Measurements from ENCODE around the gene TUSC2.

Gene TUSC2

DNA sequence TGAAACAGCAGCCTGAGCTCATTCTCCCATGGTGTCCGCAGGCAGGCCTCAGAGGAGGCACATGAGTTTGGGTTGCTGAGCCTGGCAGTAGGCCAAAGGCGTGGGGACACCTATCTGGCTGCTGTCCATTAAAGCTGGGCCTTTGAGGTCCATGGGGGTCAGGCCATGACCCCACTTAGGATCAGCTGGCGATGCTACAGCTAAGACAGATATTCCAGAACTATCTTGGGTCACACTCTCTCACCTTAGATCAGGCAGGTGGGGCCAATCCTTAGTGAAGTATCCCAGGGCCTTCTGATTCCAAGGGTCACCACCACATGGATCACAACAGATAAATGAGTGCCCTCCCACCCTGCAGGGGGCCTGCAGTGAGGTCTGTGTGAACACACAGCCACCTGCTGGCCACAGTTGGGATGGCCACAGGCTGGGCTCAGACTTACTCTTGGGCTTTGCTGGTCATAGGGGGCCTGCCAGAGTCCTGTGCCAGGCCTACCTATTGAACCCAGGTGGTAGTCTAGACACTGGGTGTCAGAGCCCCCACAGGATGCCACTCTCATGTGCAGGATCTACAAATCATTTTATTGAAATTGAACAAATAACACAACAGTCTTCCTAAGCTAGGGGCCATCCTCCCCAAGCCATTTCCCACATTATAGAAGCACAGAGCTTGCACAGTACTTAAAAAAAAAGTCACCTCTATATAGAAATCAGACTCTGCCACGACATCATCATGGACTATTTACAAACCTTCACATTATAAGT lies 3.5 kb downstream of the TUSC2 start:
- H3K4me1 ChIP-seq (ENCODE audit: control insufficient read depth in 1 of 2, insufficient read depth in 1 of 2, low read depth in 1 of 2, low read length in 1 of 2): peaks cover 80 to 86% of the 10 kb centered on the region in 2 experiments
- peaks cover 11% of the 10 kb centered on the region for H3K36me3 ChIP-seq
- TF ChIP-seq, protein P1, sequence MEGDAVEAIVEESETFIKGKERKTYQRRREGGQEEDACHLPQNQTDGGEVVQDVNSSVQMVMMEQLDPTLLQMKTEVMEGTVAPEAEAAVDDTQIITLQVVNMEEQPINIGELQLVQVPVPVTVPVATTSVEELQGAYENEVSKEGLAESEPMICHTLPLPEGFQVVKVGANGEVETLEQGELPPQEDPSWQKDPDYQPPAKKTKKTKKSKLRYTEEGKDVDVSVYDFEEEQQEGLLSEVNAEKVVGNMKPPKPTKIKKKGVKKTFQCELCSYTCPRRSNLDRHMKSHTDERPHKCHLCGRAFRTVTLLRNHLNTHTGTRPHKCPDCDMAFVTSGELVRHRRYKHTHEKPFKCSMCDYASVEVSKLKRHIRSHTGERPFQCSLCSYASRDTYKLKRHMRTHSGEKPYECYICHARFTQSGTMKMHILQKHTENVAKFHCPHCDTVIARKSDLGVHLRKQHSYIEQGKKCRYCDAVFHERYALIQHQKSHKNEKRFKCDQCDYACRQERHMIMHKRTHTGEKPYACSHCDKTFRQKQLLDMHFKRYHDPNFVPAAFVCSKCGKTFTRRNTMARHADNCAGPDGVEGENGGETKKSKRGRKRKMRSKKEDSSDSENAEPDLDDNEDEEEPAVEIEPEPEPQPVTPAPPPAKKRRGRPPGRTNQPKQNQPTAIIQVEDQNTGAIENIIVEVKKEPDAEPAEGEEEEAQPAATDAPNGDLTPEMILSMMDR (IDR thresholded peaks at IDR 0.05): peak; percentile 82
- no peaks in the 10 kb centered on the region for H3K27me3 ChIP-seq
- H3K9me3 ChIP-seq: no peaks in the 10 kb centered on the region
- peak overlapping the region; percentile 95 for H3K27ac ChIP-seq
- H3K4me3 ChIP-seq (ENCODE audit: low read depth in 1 of 2, low read length in 1 of 2): no peak overlapping the region

DNA sequence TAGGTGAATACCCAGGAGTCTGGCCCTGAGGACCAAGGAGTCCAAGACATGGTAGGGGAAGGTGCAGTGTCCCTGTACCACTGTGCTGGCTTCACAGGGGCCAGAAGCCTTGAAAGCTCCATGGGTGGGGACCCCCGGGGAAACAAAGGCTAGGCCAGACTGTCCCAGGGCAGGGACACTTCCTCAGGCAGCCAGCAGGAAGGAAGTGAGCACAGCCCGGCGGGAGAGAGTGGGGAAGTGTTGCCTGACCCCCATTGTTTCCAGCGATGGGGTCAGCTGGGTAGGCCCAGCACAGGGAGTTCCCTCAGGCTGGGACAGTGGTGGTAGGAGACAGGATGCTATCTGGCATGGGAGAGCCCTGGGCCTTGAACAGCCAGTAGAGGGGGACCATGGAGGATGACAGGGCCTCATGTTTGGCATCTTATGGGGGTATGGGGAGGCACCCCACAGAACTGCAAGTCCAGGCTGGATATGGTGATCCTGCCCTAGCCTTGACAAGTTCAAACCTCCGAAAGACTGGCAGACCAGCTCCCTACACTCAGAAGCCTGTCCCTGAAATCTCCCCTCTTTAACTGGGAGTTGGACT lies 4.3 kb downstream of the TUSC2 start:
- H3K27me3 ChIP-seq: no peaks in the 10 kb centered on the region
- no peaks in the 10 kb centered on the region for H3K9me3 ChIP-seq
- H3K4me1 ChIP-seq (ENCODE audit: control insufficient read depth in 1 of 2, insufficient read depth in 1 of 2, low read depth in 1 of 2, low read length in 1 of 2): peaks cover 89 to 94% of the 10 kb centered on the region in 2 experiments
- TF ChIP-seq, protein P1 (IDR thresholded peaks at IDR 0.05): no peak
- H3K27ac ChIP-seq: peak overlapping the region; percentile 95
- peaks cover 6% of the 10 kb centered on the region for H3K36me3 ChIP-seq
- peak overlapping the region; percentile 72 to 77 for H3K4me3 ChIP-seq (ENCODE audit: low read depth in 1 of 2, low read length in 1 of 2)

GRCh38 chr3:50323092-50323600 lies 4.9 kb downstream of the TUSC2 start:
- Histone ChIP-seq H3K27ac (peak overlapping the region; percentile 95), H3K4me1 (ENCODE audit: control insufficient read depth in 1 of 2, insufficient read depth in 1 of 2, low read depth in 1 of 2, low read length in 1 of 2) (peaks cover 89 to 94% of the 10 kb centered on the region in 2 experiments)

GRCh38 chr3:50322386-50323091 lies 5.5 kb downstream of the TUSC2 start, which contains the start of gene HYAL2:
TSS of gene HYAL2 (minus strand) at chr3:50322745. CDS start at chr3:50320489, 2,256 bp downstream.
- peak within 1 kb of the TSS; percentile 95 for H3K27ac ChIP-seq
- H3K27me3 ChIP-seq: no peaks in the 10 kb centered on the region
- peaks cover 92 to 96% of the 10 kb centered on the region in 2 experiments for H3K4me1 ChIP-seq (ENCODE audit: control insufficient read depth in 1 of 2, insufficient read depth in 1 of 2, low read depth in 1 of 2, low read length in 1 of 2)
- TF ChIP-seq, protein P1 (IDR thresholded peaks at IDR 0.05): no peak
- H3K36me3 ChIP-seq: peaks cover 6% of the 10 kb centered on the region
- H3K4me3 ChIP-seq (ENCODE audit: low read depth in 1 of 2, low read length in 1 of 2): peak within 1 kb of the TSS; percentile 72 to 77
- no peaks in the 10 kb centered on the region for H3K9me3 ChIP-seq

More at GRCh38 chr3:50323092-50323600, 4.9 kb downstream of the TUSC2 start:
- TF ChIP-seq, protein P1 (IDR thresholded peaks at IDR 0.05): no peak
- H3K36me3 ChIP-seq: peaks cover 6% of the 10 kb centered on the region
- peak overlapping the region; percentile 72 to 77 for H3K4me3 ChIP-seq (ENCODE audit: low read depth in 1 of 2, low read length in 1 of 2)
- no peaks in the 10 kb centered on the region for H3K27me3 ChIP-seq
- H3K9me3 ChIP-seq: no peaks in the 10 kb centered on the region

DNA sequence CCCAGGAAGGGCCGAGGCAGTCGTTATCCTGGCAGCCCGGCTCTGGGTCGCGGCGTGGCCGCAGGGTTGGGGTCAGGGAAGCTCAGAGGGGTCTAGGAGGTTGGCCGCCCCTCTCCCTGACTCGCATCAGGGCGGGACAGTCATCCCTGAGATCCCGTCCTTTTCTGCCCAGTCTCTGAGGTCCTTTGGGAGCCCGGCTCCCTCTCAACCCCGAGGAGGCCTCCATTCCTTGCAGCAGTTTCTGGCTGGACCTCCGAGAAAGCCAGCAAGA lies 6.0 kb downstream of the TUSC2 start:
- H3K9me3 ChIP-seq: no peaks in the 10 kb centered on the region
- peaks cover 87 to 94% of the 10 kb centered on the region in 2 experiments for H3K4me1 ChIP-seq (ENCODE audit: control insufficient read depth in 1 of 2, insufficient read depth in 1 of 2, low read depth in 1 of 2, low read length in 1 of 2)
- TF ChIP-seq, protein P1 (IDR thresholded peaks at IDR 0.05): no peak
- H3K36me3 ChIP-seq: peaks cover 6% of the 10 kb centered on the region
- peak overlapping the region; percentile 95 for H3K27ac ChIP-seq
- peak overlapping the region; percentile 72 to 77 for H3K4me3 ChIP-seq (ENCODE audit: low read depth in 1 of 2, low read length in 1 of 2)
- H3K27me3 ChIP-seq: no peaks in the 10 kb centered on the region
